GM18861 (cell line): ENCODE measurements around the gene TMEM204.

Experiments used
- ATAC-seq: cut with Tn5 transposase; IDR thresholded peaks from one replicate; pipeline ENCODE4 v1.9.1; 2021; ENCODE audit not compliant: unreplicated experiment

The TMEM204 gene

GRCh38 chr16:1537763-1538289 lies 4.4 kb downstream of the TMEM204 start:
- ATAC-seq: no peak

DNA sequence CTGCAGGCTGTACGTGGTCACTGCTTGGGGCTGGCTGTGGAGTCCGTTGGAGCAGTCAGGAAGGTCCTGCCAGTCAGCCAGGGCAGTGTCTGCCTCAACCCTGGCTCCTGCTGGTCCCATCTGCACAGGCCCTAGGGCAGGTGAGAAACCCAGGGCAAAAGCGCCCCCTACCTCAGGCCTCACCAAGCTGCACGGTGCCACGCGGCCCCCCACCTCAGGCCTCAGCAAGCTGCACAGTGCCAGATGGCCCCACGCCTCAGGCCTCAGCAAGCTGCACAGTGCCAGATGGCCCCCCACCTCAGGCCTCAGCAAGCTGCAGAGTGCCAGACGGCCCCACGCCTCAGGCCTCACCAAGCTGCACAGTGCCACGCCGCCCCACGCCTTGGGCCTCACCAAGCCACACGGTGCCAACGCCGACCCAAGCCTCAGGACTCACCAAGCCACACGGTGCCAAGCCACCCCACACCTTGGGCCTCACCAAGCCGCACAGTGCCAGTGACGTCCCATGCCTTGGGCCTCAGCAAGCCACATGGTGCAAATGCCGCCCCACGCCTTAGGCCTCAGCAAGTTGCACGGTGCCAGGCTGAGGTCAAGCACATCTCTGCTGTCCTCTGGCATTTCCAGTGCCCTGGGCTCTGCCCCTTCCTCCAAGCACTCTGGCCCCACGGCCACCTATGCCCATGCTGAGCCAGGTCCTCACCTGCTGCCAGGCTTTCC lies 5.5 kb downstream of the TMEM204 start:
- no peak for ATAC-seq

GRCh38 chr16:1539720-1540555 lies 6.5 kb downstream of the TMEM204 start:
- no peak for ATAC-seq

GRCh38 chr16:1540556-1540855 lies 7.0 kb downstream of the TMEM204 start:
- no peak for ATAC-seq

- no peak for ATAC-seq
These were observed 8.1 kb downstream of the TMEM204 start for GRCh38 chr16:1541293-1542165.

DNA sequence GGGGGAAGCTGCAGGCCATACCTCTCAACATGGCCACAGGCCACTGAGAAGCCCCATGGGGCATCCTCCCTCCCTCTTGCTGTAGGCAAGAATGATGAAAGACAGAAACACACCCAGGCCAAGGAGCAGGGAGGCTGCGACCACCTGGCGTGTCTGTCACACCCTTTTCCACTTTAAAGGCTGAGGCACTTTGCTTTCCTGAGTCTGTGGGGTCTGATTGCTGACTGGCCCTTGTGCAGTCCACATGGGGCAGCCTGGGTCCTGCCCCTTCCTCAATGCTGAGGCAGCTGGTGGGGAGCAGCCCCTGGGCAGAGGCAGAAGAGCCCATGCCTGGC lies 8.7 kb downstream of the TMEM204 start:
- ATAC-seq: no peak

GRCh38 chr16:1542533-1542932 lies 9.1 kb downstream of the TMEM204 start:
- ATAC-seq: no peak

GRCh38 chr16:1543085-1543896 lies 9.8 kb downstream of the TMEM204 start:
- no peak for ATAC-seq

DNA sequence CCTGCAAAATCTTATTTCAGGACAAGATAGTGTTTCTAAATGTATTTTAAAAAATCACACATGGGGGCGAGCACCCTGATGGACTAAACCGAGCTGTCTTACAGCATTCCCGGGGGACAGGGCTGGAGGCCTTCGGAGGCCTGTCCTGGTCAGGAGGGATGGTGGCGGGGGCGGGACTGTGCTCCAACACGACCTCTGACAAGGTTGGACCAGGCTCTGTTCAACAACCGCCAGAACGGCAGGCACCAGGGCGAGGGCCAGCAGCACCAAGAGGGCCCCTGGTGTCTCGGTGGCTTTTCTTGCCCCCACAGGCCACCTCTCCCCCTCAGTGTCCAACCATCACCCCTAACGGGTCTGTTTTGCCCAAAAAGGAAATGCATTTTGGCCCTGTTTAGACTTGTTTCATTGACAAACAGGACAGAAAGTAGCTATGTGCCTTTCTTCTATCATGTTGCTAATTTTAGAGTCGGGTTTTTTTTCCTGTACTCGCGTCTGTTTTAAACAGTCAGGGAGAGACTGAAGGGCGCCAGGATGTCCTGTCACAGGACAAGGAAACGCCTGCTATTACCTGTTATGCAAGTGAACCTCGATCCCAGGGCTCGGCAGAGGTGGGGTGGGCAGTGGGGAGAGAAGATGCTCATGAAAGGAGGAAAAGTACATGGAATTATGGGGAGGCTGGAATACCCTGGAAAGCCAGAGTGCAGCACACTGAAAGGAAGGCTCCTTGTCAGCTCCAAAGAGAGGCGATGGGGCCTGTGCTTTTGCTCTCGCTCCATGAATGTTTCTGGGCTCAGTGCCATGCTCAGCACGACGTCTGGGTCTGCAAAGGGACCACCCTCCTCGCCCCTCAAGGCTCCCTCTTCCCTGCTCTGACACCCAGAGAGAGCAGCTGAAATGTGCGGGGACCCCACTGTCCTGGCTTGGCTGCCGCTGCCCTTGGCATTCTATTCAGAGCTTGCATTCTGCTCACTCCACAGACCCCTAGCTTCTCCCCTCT lies 11.9 kb downstream of the TMEM204 start:
- no peak for ATAC-seq

DNA sequence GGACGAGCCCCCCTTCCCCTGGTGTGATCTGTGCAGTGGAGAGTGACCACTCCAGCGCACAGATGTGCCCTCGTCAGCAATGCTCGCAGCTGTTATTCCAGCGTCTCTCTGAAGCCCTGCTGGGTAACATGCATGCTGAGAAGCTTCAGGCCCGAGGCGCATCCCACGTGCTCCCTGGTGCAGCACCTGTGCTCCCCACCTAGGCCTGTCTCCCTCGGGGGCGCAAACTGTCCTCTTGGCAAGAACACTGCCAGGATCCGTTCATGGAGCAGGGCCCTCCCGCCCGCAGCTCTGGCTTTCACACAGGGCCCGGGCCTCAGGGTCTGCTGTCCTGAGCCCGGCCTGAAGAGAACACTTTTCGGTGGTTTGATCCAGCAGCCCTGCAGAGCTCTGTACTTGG lies 13.0 kb downstream of the TMEM204 start:
- no peak for ATAC-seq

GRCh38 chr16:1548233-1548632 lies 14.8 kb downstream of the TMEM204 start:
- ATAC-seq: no peak

DNA sequence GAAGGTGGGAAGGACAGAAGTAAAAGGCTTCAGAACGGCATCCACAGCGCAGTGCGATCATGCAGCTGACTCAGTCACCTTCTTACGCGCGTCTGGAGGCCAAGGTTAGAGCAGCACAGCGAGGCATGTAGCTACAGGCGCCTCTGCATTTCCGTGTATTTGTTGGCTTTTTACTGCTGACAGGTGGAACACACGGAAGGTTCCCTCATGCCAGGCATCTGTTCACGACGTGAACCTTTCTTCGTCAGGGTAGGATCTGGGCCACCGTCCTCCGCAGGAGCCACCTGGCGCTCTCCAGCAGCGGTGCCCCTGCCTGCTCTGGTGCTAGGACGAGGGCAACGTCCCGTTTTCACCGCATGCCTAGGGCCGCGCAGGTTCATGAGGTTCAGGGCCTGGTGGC lies 15.3 kb downstream of the TMEM204 start:
- no peak for ATAC-seq

DNA sequence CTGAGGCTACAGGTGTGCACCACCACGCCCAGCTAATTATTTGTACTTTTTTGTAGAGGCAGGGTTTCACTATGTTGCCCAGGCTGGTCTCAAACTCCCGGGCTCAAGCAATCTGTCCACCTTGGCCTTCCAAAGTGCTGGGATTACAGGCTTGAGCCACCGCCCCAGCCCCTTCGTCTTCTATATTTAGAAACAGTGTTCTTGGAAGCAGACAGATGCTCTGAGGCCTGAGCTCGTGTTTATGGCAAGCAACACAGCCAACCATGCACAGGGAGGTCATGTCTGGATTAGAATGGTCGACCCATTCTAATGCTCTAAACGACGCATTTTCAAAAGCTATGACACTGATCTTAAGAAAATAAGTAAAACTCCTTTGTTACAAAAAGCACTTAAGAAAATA lies 16.6 kb downstream of the TMEM204 start:
- ATAC-seq: no peak

- ATAC-seq: no peak
These were observed 17.2 kb downstream of the TMEM204 start for GRCh38 chr16:1550696-1551095.

DNA sequence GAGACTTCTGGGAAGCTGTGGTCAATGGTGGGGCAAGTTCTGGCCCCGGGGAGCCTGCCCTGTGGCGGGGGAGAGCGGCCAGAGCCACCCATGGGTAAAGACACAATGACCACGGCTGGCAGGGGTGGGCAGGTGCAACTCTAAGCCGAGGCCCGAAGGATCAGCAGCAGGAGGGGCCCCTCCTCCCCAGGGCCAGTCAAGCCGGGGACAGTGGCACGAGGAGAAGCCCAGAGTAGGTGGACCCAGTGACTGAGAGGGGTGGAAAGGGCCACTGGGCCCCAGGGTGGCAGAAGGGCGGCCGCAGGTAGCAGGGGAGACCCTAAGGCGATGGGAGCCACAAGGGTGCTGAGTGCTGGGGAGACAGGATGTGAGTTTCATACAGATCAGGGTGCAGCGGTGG lies 17.7 kb downstream of the TMEM204 start:
- ATAC-seq: no peak

DNA sequence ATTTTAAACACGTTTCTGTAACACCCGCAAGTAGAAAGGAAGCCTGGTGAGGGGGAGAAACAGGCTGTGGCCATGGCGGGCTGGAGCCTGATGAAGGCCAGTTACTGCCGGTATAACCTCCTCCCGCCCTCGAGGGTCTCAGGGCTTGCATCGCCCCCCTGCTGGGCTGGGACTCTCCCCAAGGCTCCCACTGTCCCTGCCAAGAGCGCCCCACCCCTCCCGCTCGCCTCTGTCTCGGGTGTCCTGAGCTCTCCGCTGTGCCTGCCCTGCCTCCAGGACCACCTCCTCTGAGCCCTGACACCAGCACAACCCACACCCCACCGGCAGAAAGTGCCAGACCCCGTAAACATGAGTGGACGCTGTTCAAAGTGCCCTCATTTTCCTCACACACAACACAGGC lies 18.7 kb downstream of the TMEM204 start:
- ATAC-seq: no peak

GRCh38 chr16:1553946-1554825 lies 20.7 kb downstream of the TMEM204 start:
- ATAC-seq: no peak

- ATAC-seq: no peak
These were observed 21.5 kb downstream of the TMEM204 start for GRCh38 chr16:1554826-1555445.
